Fibroblast of the aortic adventitia (primary cell): ENCODE data around the gene NEIL3. TPM values are rescaled to one million over a fixed set of nuclear protein-coding genes. Genes with fewer than 3 reads are reported as not detected.

Source experiments
- DNase-seq: peaks from one replicate; pipeline ENCODE4 v3.0.0-alpha.2; 2010; ENCODE audit warnings: low read depth
- H3K4me3 ChIP-seq: 2 replicates; pipeline ENCODE4 v1.5.1; 2011; ENCODE audit warnings: low read depth, mild to moderate bottlenecking, control low read depth, low read length, moderate library complexity
- CTCF ChIP-seq: IDR thresholded peaks from 2 replicates; pipeline ENCODE4 v1.5.1; 2011; ENCODE audit warnings: mild to moderate bottlenecking, low read length, control low read depth, inconsistent platforms; ENCODE audit not compliant: insufficient read depth
- total RNA-seq: library from RNA; depleted of rRNA; stranded (reverse); fragments of >200 nt; gene quantifications from 2 replicates; pipeline ENCODE4 v1.2.3, GENCODE V29; 2012; ENCODE audit warnings: low replicate concordance

NEIL3 gene
- total RNA-seq, 1 donor, result 20.8 TPM

GRCh38 chr4:177376024-177376423, 66.3 kb downstream of the NEIL3 start:
- no peak for TF ChIP-seq CTCF
- H3K4me3 ChIP-seq, result no peak overlapping the region
- DNase-seq, result no peak

GRCh38 chr4:177380730-177381287, 71.1 kb downstream of the NEIL3 start:
- no peak overlapping the region for H3K4me3 ChIP-seq
- TF ChIP-seq CTCF, result no peak
- DNase-seq, result no peak

- DNase-seq, result no peak
- TF ChIP-seq CTCF, result no peak
- no peak overlapping the region for H3K4me3 ChIP-seq
These were observed 72.2 kb downstream of the NEIL3 start for GRCh38 chr4:177381762-177382310.

GRCh38 chr4:177384856-177385397, 75.3 kb downstream of the NEIL3 start:
- no peak for TF ChIP-seq CTCF
- no peak for DNase-seq
- H3K4me3 ChIP-seq, result no peak overlapping the region

- no peak for TF ChIP-seq CTCF
- no peak overlapping the region for H3K4me3 ChIP-seq
- peak; percentile 23 for DNase-seq
These were observed 76.1 kb downstream of the NEIL3 start for GRCh38 chr4:177385576-177386277.

- no peak for TF ChIP-seq CTCF
- no peak overlapping the region for H3K4me3 ChIP-seq
- no peak for DNase-seq
These were observed 76.7 kb downstream of the NEIL3 start for GRCh38 chr4:177386278-177386815.
